PC-3 (cell line): ENCODE results near the gene ZNF384.

Source experiments
- CTCF ChIP-seq: fragments of 300-600 bp; sonication (generic); conservative IDR thresholded peaks from 2 replicates; pipeline ENCODE4 v1.5.1; 2017; ENCODE audit warnings: antibody characterized with exemption, low read depth, mild to moderate bottlenecking, low read length
- EZH2 ChIP-seq: fragments of 300-600 bp; sonication (generic); IDR thresholded peaks from one replicate; pipeline ENCODE4 v1.6.1; 2017; ENCODE audit warnings: antibody characterized with exemption, mild to moderate bottlenecking, low read length; ENCODE audit not compliant: unreplicated experiment

GRCh38 chr12:6692888-6693287 lies 3.7 kb upstream of the ZNF384 start:
- no peak for TF ChIP-seq CTCF
- TF ChIP-seq EZH2, result no peak
